Measurements from ENCODE around the gene OR7C1. TPM values are rescaled to one million over a fixed set of nuclear protein-coding genes. Genes with fewer than 3 reads are reported as not detected.
"Not testable (repeated sequence)": the region's sequence is repeated elsewhere in the genome, so short reads cannot be mapped to it uniquely, and the experiment has no call there.

The OR7C1 gene
- total RNA-seq, result not detected in 2 replicates

GRCh38 chr19:14835011-14835410, at the start of gene OR7C1, which contains the start of gene OR7A5:
Gene OR7C1 (minus strand): TSS chr19:14835185. CDS start chr19:14800136, 35,049 bp downstream.
Gene OR7A5 (minus strand): TSS chr19:14835185. CDS start chr19:14828241, 6,944 bp downstream.
- intact Hi-C loops (cut with micrococcal nuclease), result no loop called here

- intact Hi-C loops (cut with micrococcal nuclease), result loop anchor here (5.0 to 10.0 kb wide), 2 partner anchors 283 to 299 kb away; partner anchors contain the start of gene NDUFB7
Measured at GRCh38 chr19:14871619-14872230, 36.7 kb upstream of the OR7C1 start.

- intact Hi-C loops (cut with micrococcal nuclease), result no loop called here
Measured at GRCh38 chr19:14868497-14868896, 33.5 kb upstream of the OR7C1 start.

- intact Hi-C loops (cut with micrococcal nuclease), result no loop called here
Measured at GRCh38 chr19:14848822-14849221, 13.8 kb upstream of the OR7C1 start, which contains the start of gene OR7A10. Gene OR7A10 (minus strand): TSS chr19:14848922. CDS start chr19:14841877, 7,045 bp downstream.

GRCh38 chr19:14843578-14843977, 8.6 kb upstream of the OR7C1 start:
- intact Hi-C loops (cut with micrococcal nuclease), result no loop called here

- intact Hi-C loops (cut with micrococcal nuclease), result no loop called here
Measured at GRCh38 chr19:14843169-14843568, 8.2 kb upstream of the OR7C1 start.

GRCh38 chr19:14840206-14840605, 5.2 kb upstream of the OR7C1 start:
- intact Hi-C loops (cut with micrococcal nuclease), result no loop called here

- intact Hi-C loops (cut with micrococcal nuclease), result no loop called here
Measured at GRCh38 chr19:14837391-14837790, 2.4 kb upstream of the OR7C1 start.

- intact Hi-C loops (cut with micrococcal nuclease), result no loop called here
Measured at GRCh38 chr19:14830702-14831101, 4.3 kb downstream of the OR7C1 start.

- intact Hi-C loops (cut with micrococcal nuclease), result no loop called here
Measured at GRCh38 chr19:14826006-14826405, 9.0 kb downstream of the OR7C1 start.

- intact Hi-C loops (cut with micrococcal nuclease), result no loop called here
Measured at GRCh38 chr19:14821937-14822336, 13.0 kb downstream of the OR7C1 start.

GRCh38 chr19:14818588-14818987, 16.4 kb downstream of the OR7C1 start:
- intact Hi-C loops (cut with micrococcal nuclease), result no loop called here

- intact Hi-C loops (cut with micrococcal nuclease), result no loop called here
Measured at GRCh38 chr19:14817052-14817451, 17.9 kb downstream of the OR7C1 start.

- intact Hi-C loops (cut with micrococcal nuclease), result no loop called here
Measured at GRCh38 chr19:14814982-14815652, 19.9 kb downstream of the OR7C1 start.

- intact Hi-C loops (cut with micrococcal nuclease), result no loop called here
Measured at GRCh38 chr19:14809272-14810057, 25.5 kb downstream of the OR7C1 start.

- intact Hi-C loops (cut with micrococcal nuclease), result no loop called here
Measured at GRCh38 chr19:14804765-14805164, 30.2 kb downstream of the OR7C1 start.

- intact Hi-C loops (cut with micrococcal nuclease), result no loop called here
Measured at GRCh38 chr19:14798760-14799159, 36.2 kb downstream of the OR7C1 start.

- intact Hi-C loops (cut with micrococcal nuclease), result no loop called here
Measured at GRCh38 chr19:14796021-14796420, 39.0 kb downstream of the OR7C1 start.

GRCh38 chr19:14795078-14795721, 39.8 kb downstream of the OR7C1 start:
- intact Hi-C loops (cut with micrococcal nuclease), result no loop called here

GRCh38 chr19:14792250-14792649, 42.7 kb downstream of the OR7C1 start:
- intact Hi-C loops (cut with micrococcal nuclease), result not testable (repeated sequence)

GRCh38 chr19:14786421-14786851, 48.5 kb downstream of the OR7C1 start:
- intact Hi-C loops (cut with micrococcal nuclease), result loop anchor here (5.0 kb wide), 1 partner anchor 214 kb away; the partner anchor contains the start of gene NDUFB7
